Aorta (tissue), 5 donors: Measurements from ENCODE around the gene LMO4. TPM values are rescaled to one million over a fixed set of nuclear protein-coding genes. Genes with fewer than 3 reads are reported as not detected.

Experiments used
- ATAC-seq: fragments of 200-7000 bp; cut with Tn5 transposase; one replicate; pipeline ENCODE4 v1.9.1; 2022; ENCODE audit warnings: moderate library complexity; ENCODE audit not compliant: low FRiP score
- DNase-seq, 2 donors: peaks; one replicate each; pipeline ENCODE4 v3.0.0-alpha.2; 2020
- H3K27ac ChIP-seq, 2 donors: one replicate each; pipeline ENCODE4 v1.5.1; 2013; ENCODE audit warnings: low read length in 2 of 2, mild to moderate bottlenecking in 2 of 2, moderate library complexity in 2 of 2, control low read depth in 1 of 2, inconsistent platforms in 1 of 2, low read depth in 1 of 2
- H3K27me3 ChIP-seq, 2 donors: one replicate each; pipeline ENCODE4 v1.6.1; 2013; ENCODE audit warnings: control low read depth in 1 of 2, low read length in 1 of 2, mild to moderate bottlenecking in 1 of 2, moderate library complexity in 1 of 2; ENCODE audit not compliant: insufficient read depth in 2 of 2, control insufficient read depth in 1 of 2
- H3K36me3 ChIP-seq, 2 donors: one replicate each; pipeline ENCODE4 v1.6.1; 2013; ENCODE audit warnings: control low read depth in 1 of 2, low read length in 1 of 2, mild to moderate bottlenecking in 1 of 2; ENCODE audit not compliant: insufficient read depth in 2 of 2, control insufficient read depth in 1 of 2
- H3K4me1 ChIP-seq, 2 donors: one replicate each; pipeline ENCODE4 v1.6.1; 2013; ENCODE audit warnings: low read length in 2 of 2, control low read depth in 1 of 2, mild to moderate bottlenecking in 1 of 2, moderate library complexity in 1 of 2; ENCODE audit not compliant: insufficient read depth in 2 of 2, control insufficient read depth in 1 of 2
- H3K4me3 ChIP-seq, 2 donors: one replicate each; pipeline ENCODE4 v1.5.1; 2013; ENCODE audit warnings: low read length in 2 of 2, control low read depth in 1 of 2, mild to moderate bottlenecking in 1 of 2
- H3K9me3 ChIP-seq: one replicate; pipeline ENCODE4 v1.6.1; 2013; ENCODE audit warnings: mild to moderate bottlenecking, low read length; ENCODE audit not compliant: control insufficient read depth
- WGBS, 2 donors: extraction: QIAGEN DNeasy Blood & Tissue Kit; methylation state at CpG; one replicate each; pipeline ENCODE4 v1.1.7; 2013; 5-methylcytosine and 5-hydroxymethylcytosine counted together
- intact Hi-C, 2 donors: fragments of 100-400 bp; cut with DNase I; formaldehyde crosslinking; loops; one replicate each; pipeline versions ENCODE4 v1.14.2 to v1.15.0; 2022
- long read RNA-seq, 2 donors: library from polyadenylated mRNA; unstranded; transcript quantifications; one replicate each; pipeline ENCODE4 v2.0.0, GENCODE V29; 2020 to 2021
- polyA plus RNA-seq, 2 donors: library from polyadenylated mRNA; stranded (reverse); fragments of 200-250 nt; gene quantifications; one replicate each; pipeline ENCODE4 v1.2.3, GENCODE V29; 2013
- total RNA-seq, 2 donors: library from RNA; stranded (reverse); fragmentation: NEBNext Ultra II Directional; extraction: Animal tissue kit (Norgen Biotek cat#: 25700); gene quantifications; one replicate each; pipeline ENCODE4 v1.2.1, GENCODE V29; 2021
- donor health status: healthy with polysubstance abuse.
- donor health status: Bipolar disorder and iron deficiency.
- donor health status: DM: no; HTN: no; CAD: no.
- donor health status: DM: no; HTN: no; CAD: no.
- donor health status: DM: yes; HTN: yes; CAD: no.

The LMO4 gene, protein sequence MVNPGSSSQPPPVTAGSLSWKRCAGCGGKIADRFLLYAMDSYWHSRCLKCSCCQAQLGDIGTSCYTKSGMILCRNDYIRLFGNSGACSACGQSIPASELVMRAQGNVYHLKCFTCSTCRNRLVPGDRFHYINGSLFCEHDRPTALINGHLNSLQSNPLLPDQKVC
- total RNA-seq (10 to 100 TPM; 42.5 to 45.7 TPM), polyA plus RNA-seq (10 to 100 TPM; 50.5 to 51.8 TPM)
- long read RNA-seq, donor 1, full-length matches to known transcripts = 15 of 24 reads
- long read RNA-seq, donor 1, partial matches to known transcripts = 5 of 24 reads
- long read RNA-seq, donor 1, other reads (novel, unspliced or antisense) = 4 of 24 reads
- long read RNA-seq, donor 2, full-length matches to known transcripts = 6 of 19 reads
- long read RNA-seq, donor 2, partial matches to known transcripts = 9 of 19 reads
- long read RNA-seq, donor 2, other reads (novel, unspliced or antisense) = 4 of 19 reads

DNA sequence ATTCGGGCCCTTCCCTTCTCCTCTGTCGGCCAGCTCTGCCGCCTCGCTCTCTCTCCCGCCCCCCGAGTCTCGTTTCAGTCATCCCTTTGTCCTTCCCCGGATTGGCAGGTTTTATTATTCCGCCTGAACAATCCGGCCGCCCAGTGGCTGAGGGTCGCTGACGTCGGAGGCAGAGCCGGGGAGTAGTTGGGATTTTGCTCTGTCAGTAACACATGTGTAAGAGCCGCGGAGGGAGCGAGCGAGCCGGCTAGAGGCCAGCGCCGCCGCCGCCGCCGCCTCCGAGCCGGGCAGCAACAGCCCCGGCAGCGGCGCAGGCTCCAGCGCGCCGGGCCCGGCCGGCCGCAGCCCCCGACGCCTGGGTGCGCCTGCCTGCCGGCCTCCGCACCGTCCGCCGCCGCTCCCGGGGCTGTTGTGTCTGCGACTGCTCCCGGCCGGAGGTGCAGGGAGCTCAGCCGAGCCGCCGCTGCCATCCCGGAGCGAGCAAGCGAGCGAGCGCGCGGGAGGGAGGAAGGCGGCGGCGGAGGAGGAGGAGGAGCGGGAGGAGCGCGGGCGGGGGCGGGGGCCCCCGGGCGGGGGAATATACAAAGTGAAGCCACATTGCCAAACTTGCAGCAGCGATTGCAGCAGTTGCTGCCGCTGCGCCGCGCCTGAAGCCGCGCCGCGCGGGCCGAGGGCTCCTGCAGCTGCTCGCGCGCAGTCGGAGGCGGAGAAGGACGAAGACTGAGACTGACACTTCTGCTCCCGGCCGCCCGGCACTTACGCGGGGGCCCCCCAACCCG, at the start of gene LMO4:
LMO4 (plus strand) TSS at position 609 of the 779 bp plus-strand sequence. CDS start 3,136 bp downstream, outside the sequence.
- Histone ChIP-seq H3K4me1 (no peaks in the 10 kb centered on the region), H3K27ac (peak within 1 kb of the TSS; percentile 98 to 99), H3K4me3 (peak within 1 kb of the TSS; percentile 96), H3K9me3 (no peaks in the 10 kb centered on the region), H3K36me3 (no peaks in the 10 kb centered on the region), H3K27me3 (no peaks in the 10 kb centered on the region)
- DNase-seq = peak; percentile 98
- 0 to 1% methylated on average over 77 to 93 of the region's 93 CpGs for WGBS, 2 donors
- peak; percentile 91 for ATAC-seq
- intact Hi-C loops = loop anchor here (1.0 to 5.0 kb wide), 5 partner anchors 551 to 734 kb away; no protein-coding TSS in a partner anchor

DNA sequence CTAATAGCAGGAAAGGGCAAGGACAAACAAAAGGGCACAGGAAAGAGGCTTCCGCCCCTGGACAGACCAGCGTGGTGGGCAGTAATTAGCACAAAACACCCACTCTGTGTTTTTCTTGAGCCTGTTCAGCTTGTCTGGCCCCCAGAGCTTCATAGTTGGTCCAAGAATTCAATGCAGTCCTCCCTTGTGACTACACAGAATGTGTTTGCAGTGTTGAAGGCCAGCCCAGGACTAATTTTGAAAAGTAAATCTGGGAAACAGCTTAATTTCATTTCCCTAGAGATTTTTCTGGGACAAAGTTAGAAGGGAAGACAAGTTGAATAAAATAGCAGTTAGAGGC, 49.2 kb upstream of the LMO4 start:
- H3K9me3 ChIP-seq = no peaks in the 10 kb centered on the region
- intact Hi-C loops = no loop called here

DNA sequence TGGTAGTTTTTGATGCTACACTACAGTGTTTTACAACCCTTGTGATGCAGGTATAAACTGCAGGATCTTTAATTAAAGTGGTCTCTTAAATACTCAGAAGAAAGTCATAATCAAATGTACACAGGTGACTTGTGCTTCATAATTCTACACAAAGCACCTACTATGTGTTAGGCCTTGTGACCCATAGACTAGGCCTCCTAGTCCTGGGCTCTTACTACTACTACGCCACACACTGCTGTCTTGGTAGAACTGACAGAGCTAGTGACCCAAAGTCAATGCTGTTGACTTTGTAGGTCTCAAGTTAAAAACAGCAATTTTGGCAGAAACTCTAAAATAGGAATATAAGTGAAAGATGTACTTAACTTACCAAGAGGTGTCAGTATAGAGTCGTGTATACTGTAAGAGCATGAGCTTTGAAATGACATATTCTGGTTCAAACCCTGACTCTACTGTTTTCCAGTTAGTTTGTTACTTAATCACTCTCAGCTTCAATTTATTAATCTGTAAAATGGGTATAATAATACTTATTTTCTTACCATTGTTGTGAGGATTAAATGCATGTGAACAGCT, 48.6 kb upstream of the LMO4 start:
- no peaks in the 10 kb centered on the region for H3K27me3 ChIP-seq
- WGBS, 2 donors = 77% methylated on average over 2 of the region's 2 CpGs
- no peaks in the 10 kb centered on the region for H3K9me3 ChIP-seq
- intact Hi-C loops = loop anchor here in 1 of 2 donors (1.0 kb wide), 1 partner anchor 11 kb away; no protein-coding TSS in a partner anchor
- no peaks in the 10 kb centered on the region for H3K4me1 ChIP-seq
- no peak overlapping the region for H3K27ac ChIP-seq
- ATAC-seq (no peak), DNase-seq (no peak)
- H3K4me3 ChIP-seq = no peak overlapping the region
- no peaks in the 10 kb centered on the region for H3K36me3 ChIP-seq

More for the DNA sequence above, 49.2 kb upstream of the LMO4 start:
- Histone ChIP-seq H3K27me3 (no peaks in the 10 kb centered on the region), H3K36me3 (no peaks in the 10 kb centered on the region), H3K27ac (no peak overlapping the region), H3K4me3 (no peak overlapping the region), H3K4me1 (no peaks in the 10 kb centered on the region)
- 2 to 15% methylated on average over 2 of the region's 2 CpGs for WGBS, 2 donors
- ATAC-seq (peak; percentile 70), DNase-seq (no peak)

DNA sequence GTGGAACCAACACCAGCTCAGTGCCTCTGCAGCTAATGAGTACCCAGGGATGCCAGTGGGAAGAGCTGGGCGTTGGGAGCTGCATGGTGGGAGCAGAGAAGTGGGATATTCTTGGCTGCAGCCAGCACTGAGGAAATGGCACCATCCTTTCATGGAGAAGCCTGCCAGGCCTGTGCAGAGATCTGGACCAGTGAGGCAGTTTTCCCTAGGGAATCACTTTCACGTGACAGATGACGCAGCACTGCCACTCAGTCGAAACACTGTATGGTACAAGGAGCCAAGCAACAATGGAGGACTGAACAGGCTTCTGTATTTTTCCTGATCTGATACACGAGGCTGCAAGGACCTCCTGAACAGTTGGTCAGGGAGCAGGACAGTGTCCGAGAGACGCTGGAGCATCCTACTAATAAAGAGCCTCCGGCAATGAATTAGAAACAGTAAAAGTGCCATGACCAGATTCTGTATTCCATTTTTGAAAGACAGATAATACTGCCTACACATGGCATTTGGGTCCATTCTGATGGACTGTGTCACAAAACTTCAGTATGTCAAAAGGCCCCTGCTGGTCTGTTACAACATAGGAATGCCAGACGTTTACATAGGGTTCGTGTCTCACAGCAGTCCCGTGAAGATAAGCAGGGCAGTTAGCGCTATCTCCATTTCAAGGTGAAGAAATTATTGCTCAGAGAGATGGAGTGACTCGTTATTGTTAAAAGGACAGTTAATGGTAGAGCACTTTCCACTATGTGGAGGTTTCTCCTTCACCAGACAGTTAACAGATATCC, 44.0 kb upstream of the LMO4 start:
- DNase-seq (no peak), ATAC-seq (no peak)

DNA sequence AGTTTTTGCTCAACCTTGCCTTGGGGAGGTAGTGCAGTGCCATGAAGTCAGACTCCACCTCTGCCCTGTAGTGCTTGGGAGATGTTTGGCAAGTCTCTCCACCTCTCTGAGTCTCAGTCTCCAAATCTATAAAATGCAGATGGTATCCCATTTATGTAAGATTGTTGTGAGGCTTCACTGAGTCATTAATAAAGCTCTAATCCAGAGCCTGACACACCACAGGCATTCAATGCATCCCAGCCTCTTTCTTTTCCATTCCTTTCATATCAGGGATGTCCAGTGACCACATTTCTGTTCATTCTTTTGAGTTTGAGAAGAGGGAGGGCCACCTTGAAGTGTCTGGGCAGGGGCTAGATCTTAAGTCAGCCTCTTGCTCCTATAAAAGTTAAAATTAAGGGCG, 37.6 kb upstream of the LMO4 start:
- no peak overlapping the region for H3K27ac ChIP-seq
- H3K4me1 ChIP-seq = no peaks in the 10 kb centered on the region
- no peaks in the 10 kb centered on the region for H3K27me3 ChIP-seq
- ATAC-seq = no peak
- H3K4me3 ChIP-seq = no peak overlapping the region
- H3K9me3 ChIP-seq = no peaks in the 10 kb centered on the region
- WGBS, 2 donors = 58 to 72% methylated on average over 1 of the region's 1 CpG
- no peaks in the 10 kb centered on the region for H3K36me3 ChIP-seq
- intact Hi-C loops = loop anchor here (1.0 to 10.0 kb wide), 3 partner anchors 11 to 1011 kb away; no protein-coding TSS in a partner anchor
- no peak for DNase-seq

More for the DNA sequence above, 44.0 kb upstream of the LMO4 start:
- Histone ChIP-seq H3K27me3 (no peaks in the 10 kb centered on the region), H3K4me3 (no peak overlapping the region), H3K36me3 (no peaks in the 10 kb centered on the region), H3K4me1 (no peaks in the 10 kb centered on the region), H3K9me3 (no peaks in the 10 kb centered on the region), H3K27ac (no peak overlapping the region)
- WGBS, 2 donors = 59 to 61% methylated on average over 13 of the region's 13 CpGs
- intact Hi-C loops = no loop called here

DNA sequence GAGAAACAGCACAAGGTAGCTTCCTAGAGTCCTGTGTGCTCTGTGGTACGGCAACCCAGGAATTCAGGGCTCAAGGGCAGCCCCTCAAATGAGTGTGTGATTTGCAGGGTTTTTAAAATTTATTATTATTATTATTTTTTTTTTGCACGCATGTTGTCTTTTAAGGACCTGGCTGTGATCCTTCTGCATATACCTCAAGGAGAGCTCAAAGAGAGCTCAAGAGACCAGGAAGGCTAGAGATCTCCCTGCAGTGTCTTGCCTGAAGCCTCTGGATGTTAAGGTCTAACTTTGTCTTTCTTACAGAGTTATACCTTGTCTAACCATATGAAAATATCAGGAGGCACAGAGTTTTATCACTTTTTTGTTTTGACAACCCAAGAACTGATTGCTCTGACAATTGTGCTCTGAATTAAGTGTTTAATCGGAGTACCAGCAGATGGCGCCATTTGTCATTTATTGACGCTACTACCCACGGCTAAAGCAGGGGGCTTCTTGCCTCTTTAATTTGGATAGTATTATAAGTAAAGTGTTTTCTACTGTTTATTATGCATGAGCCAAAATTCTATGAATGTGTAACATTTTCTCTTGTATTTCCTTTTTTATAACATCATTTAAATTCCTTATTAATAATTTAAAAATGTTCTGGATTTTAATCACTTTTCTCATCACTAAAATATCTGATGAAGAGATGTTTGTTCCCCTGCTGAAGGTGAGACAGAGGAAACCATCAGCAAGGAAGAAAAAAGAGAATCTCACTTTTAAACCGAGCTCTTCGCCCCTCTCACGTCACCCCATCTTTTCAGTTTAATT, 35.8 kb upstream of the LMO4 start:
- intact Hi-C loops = loop anchor here in 1 of 2 donors (5.0 to 10.0 kb wide), 2 partner anchors 772 to 1009 kb away; no protein-coding TSS in a partner anchor
- Histone ChIP-seq H3K9me3 (no peaks in the 10 kb centered on the region), H3K27me3 (no peaks in the 10 kb centered on the region), H3K4me1 (no peaks in the 10 kb centered on the region), H3K36me3 (no peaks in the 10 kb centered on the region), H3K27ac (no peak overlapping the region), H3K4me3 (no peak overlapping the region)
- DNase-seq (no peak), ATAC-seq (no peak)
- 40 to 42% methylated on average over 9 of the region's 9 CpGs for WGBS, 2 donors

DNA sequence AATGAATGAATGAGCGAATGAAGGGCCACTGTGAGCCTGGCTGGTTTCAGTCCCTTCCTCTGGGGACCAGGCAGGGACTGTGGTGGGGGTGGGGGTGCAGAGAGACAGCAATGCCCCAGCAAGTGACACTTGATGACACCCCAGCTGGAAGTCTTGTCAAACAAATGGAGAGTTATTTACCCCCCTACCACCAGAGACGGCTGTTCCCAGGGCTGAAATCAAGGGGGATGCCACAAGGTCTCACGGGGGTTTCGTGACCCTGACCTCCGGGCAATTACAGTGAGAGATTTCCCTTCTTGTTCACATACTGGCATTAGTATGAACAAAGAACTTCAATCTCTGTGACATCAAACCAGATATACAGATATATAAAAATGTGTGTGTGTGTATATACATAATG, 34.0 kb upstream of the LMO4 start:
- Histone ChIP-seq H3K27me3 (no peaks in the 10 kb centered on the region), H3K36me3 (no peaks in the 10 kb centered on the region), H3K4me1 (no peaks in the 10 kb centered on the region), H3K9me3 (no peaks in the 10 kb centered on the region), H3K27ac (no peak overlapping the region), H3K4me3 (no peak overlapping the region)
- no peak for ATAC-seq
- 88 to 89% methylated on average over 5 of the region's 5 CpGs for WGBS, 2 donors
- intact Hi-C loops = loop anchor here (5.0 to 10.0 kb wide), 3 partner anchors 770 to 1013 kb away; no protein-coding TSS in a partner anchor
- no peak for DNase-seq
